NCI-H1417 (cell line): ENCODE data around the gene PHOX2A.
A peak's percentile ranks its signal among the peaks of the same experiment; 100 is the strongest.

Experiments used
- DNase-seq, 3 experiments: peaks; one replicate each; lab custom pipeline; 2025; lab: John Stamatoyannopoulos, UW

PHOX2A gene

GRCh38 chr11:72233773-72234513 lies 10.0 kb downstream of the PHOX2A start:
- DNase-seq: no peak

- DNase-seq: no peak
These were observed 10.8 kb downstream of the PHOX2A start for GRCh38 chr11:72233056-72233772.

DNA sequence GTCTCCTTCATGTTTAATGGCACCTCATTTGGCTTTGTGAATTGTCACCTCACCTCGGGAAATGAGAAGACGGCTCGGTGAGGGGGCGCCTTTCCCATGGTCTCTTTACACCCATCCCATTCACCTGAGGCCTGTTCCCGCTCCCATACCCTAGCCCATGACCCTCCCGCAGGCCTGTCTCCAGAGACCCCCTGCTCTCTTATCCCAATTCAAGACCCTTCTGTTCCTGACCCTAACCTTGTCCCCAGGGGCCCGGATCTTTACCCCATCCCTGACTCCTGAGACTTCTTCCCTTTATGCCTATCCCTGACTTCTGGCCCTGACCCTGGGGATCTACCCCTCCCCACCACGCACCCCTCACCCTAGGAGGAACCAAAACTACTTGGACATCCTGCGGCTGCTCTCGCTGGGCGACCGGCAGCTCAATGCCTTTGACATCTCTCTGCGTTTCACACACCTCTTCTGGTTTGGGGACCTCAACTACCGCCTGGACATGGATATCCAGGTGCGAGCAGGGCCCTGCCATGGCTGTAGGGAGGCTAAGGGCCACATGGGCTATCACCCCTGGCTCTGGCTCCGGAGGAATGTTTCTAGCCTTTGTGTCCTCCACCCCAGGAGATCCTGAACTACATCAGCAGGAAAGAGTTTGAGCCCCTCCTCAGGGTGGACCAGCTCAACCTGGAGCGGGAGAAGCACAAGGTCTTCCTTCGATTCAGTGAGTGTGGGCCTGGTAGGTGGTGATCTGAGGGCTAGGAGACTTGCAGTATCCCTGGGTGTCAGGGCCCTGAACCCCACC lies 11.5 kb downstream of the PHOX2A start:
- DNase-seq: no peak

DNA sequence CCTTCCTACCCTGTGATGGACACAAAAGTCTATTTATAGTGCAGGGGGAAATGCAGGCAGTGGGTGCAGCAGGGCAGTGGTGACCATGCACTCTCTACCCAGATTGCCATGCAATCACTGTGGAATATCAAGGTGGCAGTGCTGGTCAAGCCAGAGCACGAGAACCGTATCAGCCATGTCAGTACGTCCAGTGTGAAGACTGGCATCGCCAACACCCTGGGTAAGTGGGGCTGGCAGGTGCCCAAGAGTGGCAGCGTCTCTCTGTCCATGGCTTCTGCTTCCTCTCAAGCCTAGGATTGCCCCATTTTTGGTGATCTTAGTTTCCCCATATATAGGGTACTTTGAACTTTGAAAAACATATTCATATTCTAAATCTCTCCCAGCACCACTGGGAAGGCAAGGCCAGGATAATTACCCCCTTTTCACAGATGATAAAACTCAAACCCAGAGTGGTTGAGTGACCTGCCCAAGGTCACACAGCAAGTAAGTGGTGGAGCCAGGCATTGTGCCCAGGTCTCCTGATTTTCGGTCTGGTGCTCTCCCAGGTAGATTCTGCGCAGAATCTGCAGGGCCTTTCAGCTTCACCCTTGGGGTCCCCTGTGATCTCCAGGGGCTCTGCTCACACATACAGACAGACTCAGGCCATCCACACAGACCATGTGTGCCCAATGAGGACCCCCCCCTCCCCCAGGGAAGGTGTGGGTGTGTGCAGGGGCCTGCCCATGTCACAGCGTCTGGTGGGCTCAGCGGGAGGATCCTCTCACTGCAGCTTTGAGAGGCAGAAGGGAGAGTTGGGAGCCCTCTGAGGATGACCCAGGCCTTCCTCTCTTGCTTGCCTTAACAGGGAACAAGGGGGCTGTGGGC lies 12.3 kb downstream of the PHOX2A start:
- no peak for DNase-seq

GRCh38 chr11:72230764-72231365 lies 13.1 kb downstream of the PHOX2A start:
- DNase-seq: no peak

DNA sequence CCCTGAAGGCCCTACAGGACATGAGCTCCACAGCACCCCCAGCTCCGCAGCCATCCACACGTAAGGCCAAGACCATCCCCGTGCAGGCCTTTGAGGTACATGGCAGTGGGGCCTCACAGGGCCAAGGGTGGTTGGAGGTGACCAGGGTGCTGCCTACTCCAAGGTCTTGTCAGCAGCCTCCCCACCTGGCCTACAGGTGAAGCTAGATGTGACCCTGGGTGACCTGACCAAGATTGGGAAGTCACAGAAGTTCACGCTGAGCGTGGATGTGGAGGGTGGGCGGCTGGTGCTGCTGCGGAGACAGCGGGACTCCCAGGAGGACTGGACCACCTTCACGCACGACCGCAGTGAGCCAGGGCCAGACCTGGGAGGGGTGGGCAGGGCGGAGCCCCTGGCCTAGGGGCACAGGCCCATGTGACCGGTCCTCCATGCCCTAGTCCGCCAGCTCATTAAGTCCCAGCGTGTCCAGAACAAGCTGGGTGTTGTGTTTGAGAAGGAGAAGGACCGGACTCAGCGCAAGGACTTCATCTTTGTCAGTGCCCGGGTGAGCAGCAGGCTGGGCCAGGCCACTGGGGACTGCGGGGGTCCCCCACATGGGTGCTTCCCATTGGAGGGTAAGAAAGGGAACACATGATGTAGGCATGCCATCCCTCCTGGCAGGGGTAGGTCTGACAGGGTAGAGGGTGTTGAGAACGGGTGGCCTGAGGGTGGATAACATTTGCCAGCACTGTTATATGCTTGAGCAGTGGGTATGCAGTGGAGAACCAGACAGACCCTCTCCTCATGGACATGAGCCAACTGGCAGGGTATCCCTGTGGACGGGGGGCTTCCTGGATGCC lies 13.8 kb downstream of the PHOX2A start:
- DNase-seq: no peak

- no peak for DNase-seq
These were observed 14.5 kb downstream of the PHOX2A start for GRCh38 chr11:72229336-72229924.

- no peak for DNase-seq
These were observed 15.1 kb downstream of the PHOX2A start for GRCh38 chr11:72228844-72229231.

GRCh38 chr11:72228229-72228843 lies 15.6 kb downstream of the PHOX2A start:
- peak in 2 of 3 experiments; percentile 65 to 72 for DNase-seq

DNA sequence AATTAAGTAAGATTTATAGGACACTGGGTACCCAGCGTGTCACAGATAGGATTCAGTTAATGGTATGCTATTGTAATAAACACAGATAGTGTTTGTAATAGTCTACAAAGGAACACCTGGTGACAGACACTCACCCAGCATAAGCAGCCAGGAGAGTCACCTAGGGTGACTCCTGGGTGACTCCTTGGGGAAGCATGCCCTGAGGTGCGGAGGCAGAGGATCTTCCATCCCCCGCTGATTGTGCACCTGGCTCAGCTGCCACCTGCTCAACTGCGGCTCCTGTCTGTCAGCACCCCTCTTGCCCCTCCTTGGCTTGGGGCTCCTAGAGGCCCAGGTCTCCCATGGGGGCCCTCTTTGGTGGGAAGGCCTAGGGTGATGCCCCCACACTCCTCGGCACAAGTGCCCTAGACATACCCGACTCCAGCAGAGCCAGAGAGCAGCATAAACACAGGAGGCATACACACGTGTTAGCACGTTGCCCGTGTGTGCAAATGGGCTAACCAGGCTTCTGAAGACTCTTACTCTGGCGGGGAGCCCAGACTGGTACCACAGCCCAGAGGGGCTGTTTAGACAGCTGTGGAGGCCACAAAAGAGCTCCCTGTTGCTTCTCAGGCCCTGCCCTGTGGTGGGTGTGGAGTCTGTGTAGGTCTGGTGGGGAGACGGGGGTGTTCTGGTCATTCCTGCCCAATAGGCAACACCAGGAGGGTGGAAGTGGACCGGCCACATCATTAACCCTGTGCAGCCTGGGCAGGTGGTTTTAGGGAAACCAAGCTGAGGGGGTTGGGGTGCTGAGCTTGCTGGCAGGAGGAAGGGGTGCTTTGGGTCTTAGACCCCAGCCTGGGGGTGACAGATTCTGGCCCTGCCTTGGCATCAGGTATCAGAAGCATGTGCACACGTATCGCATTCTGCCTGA lies 16.4 kb downstream of the PHOX2A start:
- peak; percentile 70 to 100 (median 100) for DNase-seq

DNA sequence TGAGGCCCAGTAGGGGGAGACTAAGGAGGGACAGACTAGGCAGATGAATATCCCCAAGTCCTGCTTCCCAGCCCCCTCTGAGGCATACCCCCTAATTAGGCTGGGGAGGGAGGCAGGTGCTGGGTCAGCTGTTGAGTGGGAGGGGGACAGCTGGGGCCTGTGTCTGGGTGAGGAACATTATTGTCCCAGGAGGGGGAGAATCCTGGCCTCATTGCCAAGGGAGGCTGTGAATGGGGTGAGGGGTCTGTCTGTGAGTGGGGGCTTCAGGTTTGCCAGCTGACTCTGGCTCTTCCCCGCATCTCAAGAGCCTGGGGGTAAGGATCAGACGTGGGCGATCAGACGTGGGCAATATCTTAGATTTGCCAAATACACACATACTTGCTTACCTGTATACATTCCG lies 17.3 kb downstream of the PHOX2A start:
- DNase-seq: peak in 2 of 3 experiments; percentile 79 to 92

GRCh38 chr11:72225411-72225951 lies 18.5 kb downstream of the PHOX2A start:
- peak in 1 of 3 experiments; percentile 61 for DNase-seq

GRCh38 chr11:72224564-72225410 lies 19.2 kb downstream of the PHOX2A start, which contains the start of gene INPPL1:
TSS of gene INPPL1 (plus strand) at chr11:72224767. CDS start at chr11:72224985, 218 bp downstream.
- DNase-seq: peak in 2 of 3 experiments; percentile 62 to 66

- DNase-seq: peak; percentile 74 to 93 (median 91)
These were observed 20.1 kb downstream of the PHOX2A start for GRCh38 chr11:72223615-72224563.

- peak; percentile 93 to 100 (median 100) for DNase-seq
These were observed 20.9 kb downstream of the PHOX2A start for GRCh38 chr11:72222907-72223614.
